Thoracic aorta (tissue), 2 donors: ENCODE measurements around the gene KCNIP4. TPM values are rescaled to one million over a fixed set of nuclear protein-coding genes. Genes with fewer than 3 reads are reported as not detected.

Source experiments
- ATAC-seq: fragments of 150-250 bp; one replicate; pipeline ENCODE4 v1.8.0; 2017; ENCODE audit warnings: low read depth; ENCODE audit not compliant: insufficient number of reproducible peaks, low FRiP score
- DNase-seq: peaks from one replicate; pipeline ENCODE4 v3.0.0-alpha.2; 2020; ENCODE audit warnings: low spot score
- H3K27ac ChIP-seq, 2 donors: fragments of 200-600 bp; sonication (generic); 1 replicate in 1 of 2; 2 replicates in 1 of 2; pipeline ENCODE4 v1.5.1; 2016; ENCODE audit warnings: mild to moderate bottlenecking in 2 of 2, moderate library complexity in 2 of 2
- H3K27me3 ChIP-seq: fragments of 200-600 bp; sonication (generic); replicated peaks from 2 replicates; pipeline ENCODE4 v1.6.0; 2016; ENCODE audit warnings: mild to moderate bottlenecking; ENCODE audit not compliant: insufficient read depth
- H3K36me3 ChIP-seq: fragments of 200-600 bp; sonication (generic); one replicate; pipeline ENCODE4 v1.5.1; 2016
- H3K4me1 ChIP-seq, 2 donors: fragments of 200-600 bp; sonication (generic); 1 replicate in 1 of 2; 2 replicates in 1 of 2; pipeline versions ENCODE4 v1.5.1 to v1.6.0; 2016; ENCODE audit warnings: low read depth in 2 of 2, mild to moderate bottlenecking in 1 of 2; ENCODE audit not compliant: control insufficient read depth in 1 of 2
- H3K4me3 ChIP-seq: fragments of 200-600 bp; sonication (generic); 2 replicates; pipeline ENCODE4 v1.5.1; 2016; ENCODE audit warnings: mild to moderate bottlenecking
- H3K9me3 ChIP-seq: fragments of 200-600 bp; sonication (generic); 2 replicates; pipeline ENCODE4 v1.5.1; 2016
- total RNA-seq, 2 donors: library from RNA; depleted of rRNA; stranded (reverse); fragments of >200 nt; gene quantifications; one replicate each; pipeline versions ENCODE4 v1.1.0 to v1.2.3, GENCODE V29; 2016
- TF ChIP-seq, protein P1 (sequence below): fragments of 200-600 bp; sonication (generic); IDR thresholded peaks from one replicate; pipeline ENCODE4 v1.5.1; 2019; ENCODE audit warnings: antibody characterized with exemption

Gene KCNIP4
- total RNA-seq, 2 donors from 2014 or later, result not detected

DNA sequence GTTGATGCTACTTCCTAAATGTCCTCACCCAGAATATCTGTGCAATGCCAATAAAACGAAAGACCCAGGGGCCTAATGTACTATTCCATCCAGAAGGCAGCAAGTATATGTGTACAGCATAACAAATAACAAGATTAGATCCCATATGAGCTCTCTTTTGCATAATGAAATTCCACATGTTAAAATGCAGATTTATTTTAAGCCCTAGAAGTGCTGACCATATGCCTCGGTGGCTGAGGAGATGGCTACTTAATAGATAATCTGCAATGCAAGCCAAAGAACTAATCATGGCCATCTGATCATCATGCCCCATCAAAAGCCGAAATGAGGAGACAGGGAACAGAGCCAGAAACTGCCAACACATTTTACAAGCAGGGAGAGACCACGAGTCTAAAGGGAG is 293.5 kb downstream of the KCNIP4 start:
- H3K4me1 ChIP-seq, result no peaks in the 10 kb centered on the region
- H3K36me3 ChIP-seq, result no peaks in the 10 kb centered on the region
- H3K27ac ChIP-seq, result no peak overlapping the region
- TF ChIP-seq, protein P1, sequence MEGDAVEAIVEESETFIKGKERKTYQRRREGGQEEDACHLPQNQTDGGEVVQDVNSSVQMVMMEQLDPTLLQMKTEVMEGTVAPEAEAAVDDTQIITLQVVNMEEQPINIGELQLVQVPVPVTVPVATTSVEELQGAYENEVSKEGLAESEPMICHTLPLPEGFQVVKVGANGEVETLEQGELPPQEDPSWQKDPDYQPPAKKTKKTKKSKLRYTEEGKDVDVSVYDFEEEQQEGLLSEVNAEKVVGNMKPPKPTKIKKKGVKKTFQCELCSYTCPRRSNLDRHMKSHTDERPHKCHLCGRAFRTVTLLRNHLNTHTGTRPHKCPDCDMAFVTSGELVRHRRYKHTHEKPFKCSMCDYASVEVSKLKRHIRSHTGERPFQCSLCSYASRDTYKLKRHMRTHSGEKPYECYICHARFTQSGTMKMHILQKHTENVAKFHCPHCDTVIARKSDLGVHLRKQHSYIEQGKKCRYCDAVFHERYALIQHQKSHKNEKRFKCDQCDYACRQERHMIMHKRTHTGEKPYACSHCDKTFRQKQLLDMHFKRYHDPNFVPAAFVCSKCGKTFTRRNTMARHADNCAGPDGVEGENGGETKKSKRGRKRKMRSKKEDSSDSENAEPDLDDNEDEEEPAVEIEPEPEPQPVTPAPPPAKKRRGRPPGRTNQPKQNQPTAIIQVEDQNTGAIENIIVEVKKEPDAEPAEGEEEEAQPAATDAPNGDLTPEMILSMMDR, result no peak
- H3K4me3 ChIP-seq, result no peak overlapping the region
- ATAC-seq (no peak), DNase-seq (no peak)
- no peaks in the 10 kb centered on the region for H3K9me3 ChIP-seq
- H3K27me3 ChIP-seq, result no peaks in the 10 kb centered on the region

DNA sequence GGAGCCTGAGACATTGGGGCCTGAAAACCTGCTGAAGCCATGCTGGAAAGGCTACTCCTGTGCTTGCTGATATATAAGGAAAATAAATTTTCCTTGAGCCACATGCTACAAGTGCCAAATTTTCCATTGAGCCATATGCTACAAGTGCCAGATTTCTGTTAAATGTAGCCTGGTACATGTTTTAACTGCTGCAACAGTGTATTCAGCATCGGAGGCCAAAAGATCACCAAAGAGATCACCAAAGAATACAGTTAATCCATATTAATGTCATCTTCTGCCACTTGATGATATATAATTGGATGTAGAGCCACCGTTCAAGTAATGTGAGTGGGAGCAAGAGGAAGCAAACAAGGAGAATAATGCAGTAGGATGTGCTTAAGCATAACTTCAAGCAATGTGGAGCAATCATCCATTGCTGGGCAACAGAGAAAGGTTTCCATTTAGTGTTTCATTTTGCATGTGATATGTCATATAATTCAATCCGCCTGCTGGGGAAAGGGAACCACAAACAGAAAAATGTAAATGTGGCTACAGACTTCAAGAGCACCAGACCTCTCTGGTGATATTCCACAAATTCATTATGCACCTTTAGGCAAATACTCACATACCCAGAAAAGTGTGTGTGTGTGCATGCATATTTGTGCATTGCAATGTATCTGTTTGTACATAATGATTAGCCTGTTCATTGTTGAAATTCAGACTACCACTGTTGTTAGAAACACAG is 295.9 kb downstream of the KCNIP4 start:
- no peak for ATAC-seq
- Histone ChIP-seq H3K27ac (no peak overlapping the region), H3K4me1 (no peaks in the 10 kb centered on the region), H3K9me3 (no peaks in the 10 kb centered on the region), H3K4me3 (no peak overlapping the region), H3K36me3 (no peaks in the 10 kb centered on the region), H3K27me3 (no peaks in the 10 kb centered on the region)
- TF ChIP-seq, protein P1, result no peak
- no peak for DNase-seq

DNA sequence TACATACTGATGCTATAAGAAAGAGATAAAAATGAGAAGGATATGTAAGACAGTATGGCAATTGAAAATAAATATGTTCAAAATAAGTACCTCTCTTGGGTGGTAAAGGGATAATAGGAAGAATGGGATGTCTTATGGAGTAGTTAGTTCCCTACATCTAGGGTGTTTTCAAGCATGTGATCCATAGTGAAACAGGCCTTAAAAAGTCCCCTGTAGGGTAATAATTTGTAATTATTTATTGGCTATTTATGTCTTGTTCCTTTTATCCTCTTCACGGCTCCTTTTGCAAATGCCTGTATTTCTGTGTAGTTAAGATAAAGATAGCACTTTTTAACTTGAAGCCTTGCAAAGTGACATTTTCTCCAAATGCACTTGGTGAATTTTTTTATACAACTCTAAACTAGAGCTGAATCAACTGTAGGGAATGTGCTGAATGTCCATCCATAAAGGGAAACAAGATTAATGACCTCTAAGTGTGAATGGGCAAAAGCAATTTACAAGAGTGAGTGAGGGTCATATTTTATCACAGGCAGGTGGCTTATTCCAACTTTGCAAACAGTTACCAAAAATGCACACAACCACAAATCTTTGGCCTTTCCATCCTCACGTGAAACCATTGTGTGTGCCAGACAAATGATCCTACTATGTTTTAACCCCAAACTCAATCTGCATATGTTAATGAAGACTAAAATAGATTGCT is 299.0 kb downstream of the KCNIP4 start:
- no peaks in the 10 kb centered on the region for H3K4me1 ChIP-seq
- no peaks in the 10 kb centered on the region for H3K27me3 ChIP-seq
- H3K9me3 ChIP-seq, result no peaks in the 10 kb centered on the region
- H3K27ac ChIP-seq, result no peak overlapping the region
- H3K36me3 ChIP-seq, result no peaks in the 10 kb centered on the region
- TF ChIP-seq, protein P1, result no peak
- DNase-seq (no peak), ATAC-seq (no peak)
- H3K4me3 ChIP-seq, result no peak overlapping the region

DNA sequence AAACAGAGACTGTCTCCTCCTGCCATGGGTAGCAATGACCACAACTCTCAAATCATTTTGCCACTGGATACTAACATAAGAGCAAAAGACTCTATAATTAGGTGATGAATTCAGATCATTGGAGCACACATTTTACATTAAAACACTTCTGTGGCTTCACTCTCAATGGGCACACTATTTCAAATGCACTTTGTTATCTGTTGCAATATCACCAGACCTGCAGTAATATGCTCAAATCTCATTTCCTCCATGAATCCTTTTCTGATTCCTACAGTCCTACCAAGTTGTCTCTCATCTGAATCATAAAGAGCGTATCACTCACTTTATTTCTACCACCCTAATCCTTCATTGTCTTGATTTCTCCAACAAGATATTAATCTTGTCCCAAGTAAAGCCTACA is 302.8 kb downstream of the KCNIP4 start:
- Histone ChIP-seq H3K36me3 (no peaks in the 10 kb centered on the region), H3K4me3 (no peak overlapping the region), H3K27me3 (no peaks in the 10 kb centered on the region), H3K4me1 (no peaks in the 10 kb centered on the region), H3K9me3 (no peaks in the 10 kb centered on the region), H3K27ac (no peak overlapping the region)
- DNase-seq (no peak), ATAC-seq (no peak)
- TF ChIP-seq, protein P1, result no peak

DNA sequence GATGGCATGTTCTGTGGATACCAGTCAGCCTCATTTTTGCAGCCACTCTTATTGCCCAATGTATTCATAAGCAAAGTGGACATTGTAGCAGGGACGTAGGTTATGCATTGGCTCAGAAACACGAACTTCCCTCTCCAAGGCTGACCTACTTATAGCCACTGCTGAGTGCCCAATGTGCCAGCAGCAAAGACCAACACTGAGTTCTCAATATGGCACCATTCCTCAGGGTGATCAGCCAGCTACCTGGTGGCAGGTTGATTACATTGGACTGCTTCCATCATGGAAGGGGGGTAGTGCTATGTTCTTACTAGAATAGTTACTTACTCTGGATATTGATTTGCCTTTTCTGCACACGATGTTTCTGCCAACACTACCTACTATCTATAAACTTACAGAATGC is 306.9 kb downstream of the KCNIP4 start:
- Histone ChIP-seq H3K4me3 (no peak overlapping the region), H3K27me3 (no peaks in the 10 kb centered on the region), H3K36me3 (no peaks in the 10 kb centered on the region), H3K9me3 (no peaks in the 10 kb centered on the region), H3K4me1 (no peaks in the 10 kb centered on the region), H3K27ac (no peak overlapping the region)
- ATAC-seq, result no peak
- DNase-seq, result no peak
- TF ChIP-seq, protein P1, result no peak
